SK-N-SH (cell line): ENCODE results near the gene C15orf40.

Experiments
- CTCF ChIP-seq: fragments of 200-600 bp; sonication (generic); IDR thresholded peaks from 2 replicates; pipeline ENCODE4 v1.6.1; 2017; ENCODE audit warnings: antibody characterized with exemption, mild to moderate bottlenecking, moderate library complexity
- EZH2phosphoT487 ChIP-seq: fragments of 200-600 bp; sonication (generic); IDR thresholded peaks from 2 replicates; pipeline ENCODE4 v1.6.1; 2017; ENCODE audit warnings: low read depth, mixed run types, mild to moderate bottlenecking, antibody characterized with exemption, moderate library complexity, borderline replicate concordance
- FOXJ3 ChIP-seq: sonication (generic); formaldehyde crosslinking; IDR thresholded peaks from 2 replicates; pipeline ENCODE4 v1.5.1; 2020; ENCODE audit warnings: mild to moderate bottlenecking, missing genetic modification reagents
- GABPA ChIP-seq: IDR thresholded peaks from 2 replicates; pipeline ENCODE4 v1.4.0; 2012; ENCODE audit warnings: low read depth, mild to moderate bottlenecking
- MXI1 ChIP-seq: IDR thresholded peaks from 2 replicates; pipeline ENCODE4 v1.6.1; 2012; ENCODE audit warnings: mild to moderate bottlenecking, low read depth, low read length, improper control_type of control experiment
- NFIC ChIP-seq: IDR thresholded peaks from 2 replicates; pipeline ENCODE4 v1.4.0; 2012; ENCODE audit warnings: borderline replicate concordance
- POLR2AphosphoS5 ChIP-seq: IDR thresholded peaks from 2 replicates; pipeline ENCODE4 v1.6.1; 2012; ENCODE audit warnings: low read depth, low read length
- RAD21 ChIP-seq: IDR thresholded peaks from 2 replicates; pipeline ENCODE4 v1.6.1; 2012; ENCODE audit warnings: mild to moderate bottlenecking, low read length
- REST ChIP-seq: IDR thresholded peaks from 2 replicates; pipeline ENCODE4 v1.6.1; 2012; ENCODE audit warnings: mild to moderate bottlenecking, low read depth, low read length, moderate library complexity
- RFX5 ChIP-seq: IDR thresholded peaks from 2 replicates; pipeline ENCODE4 v1.6.1; 2012; ENCODE audit warnings: mild to moderate bottlenecking, improper control_type of control experiment, low read length
- YY1 ChIP-seq: IDR thresholded peaks from 2 replicates; pipeline ENCODE4 v1.4.0; 2012; ENCODE audit warnings: low read depth, mild to moderate bottlenecking
- TF ChIP-seq, protein P1 (sequence below): IDR thresholded peaks from 2 replicates; pipeline ENCODE4 v1.4.0; 2012; ENCODE audit warnings: low read depth

DNA sequence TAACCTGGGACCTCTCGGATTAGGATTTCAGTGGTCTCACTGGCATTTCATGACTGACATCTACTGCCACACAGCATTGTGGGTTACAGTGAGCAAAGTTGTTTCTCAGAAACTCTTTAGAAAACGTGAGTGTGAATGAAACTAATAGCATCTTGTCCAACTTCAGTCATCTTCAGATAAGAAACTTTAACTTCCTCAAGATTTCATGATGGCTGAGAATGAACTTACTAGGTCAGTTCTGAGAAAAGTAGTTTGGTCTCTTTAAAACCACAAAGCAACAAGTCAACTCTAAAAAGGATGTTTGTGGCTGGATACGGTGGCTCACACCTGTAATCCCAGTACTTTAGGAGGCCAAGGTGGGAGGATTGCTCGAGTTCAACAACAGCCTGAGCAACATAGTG, 44.8 kb downstream of the C15orf40 start:
- TF ChIP-seq RFX5 (no peak), NFIC (no peak), CTCF (no peak), REST (no peak), MXI1 (no peak), POLR2AphosphoS5 (no peak), EZH2phosphoT487 (no peak), RAD21 (no peak), YY1 (no peak), GABPA (no peak), FOXJ3 (no peak)
- TF ChIP-seq, protein P1, sequence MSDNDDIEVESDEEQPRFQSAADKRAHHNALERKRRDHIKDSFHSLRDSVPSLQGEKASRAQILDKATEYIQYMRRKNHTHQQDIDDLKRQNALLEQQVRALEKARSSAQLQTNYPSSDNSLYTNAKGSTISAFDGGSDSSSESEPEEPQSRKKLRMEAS, result no peak
